Endometrial microvascular endothelial cells (primary cell): ENCODE data around the gene USP9X. TPM values are rescaled to one million over a fixed set of nuclear protein-coding genes. Genes with fewer than 3 reads are reported as not detected.
"Not testable (repeated sequence)": the region's sequence is repeated elsewhere in the genome, so short reads cannot be mapped to it uniquely, and the experiment has no call there.

Experiments
- in situ Hi-C: cut with HindIII; loops from 2 replicates; pipeline ENCODE4 v1.10.0; 2017; ENCODE audit warnings: low sequenced_read_pairs, low pct_unique_long_range_greater_than_20kb; ENCODE audit errors: inconsistent ontology term
- total RNA-seq: library from RNA; depleted of rRNA; stranded (reverse); fragments of >200 nt; gene quantifications from one replicate; pipeline ENCODE4 v1.2.3, GENCODE V29; 2015; ENCODE audit errors: inconsistent ontology term

The USP9X gene, protein sequence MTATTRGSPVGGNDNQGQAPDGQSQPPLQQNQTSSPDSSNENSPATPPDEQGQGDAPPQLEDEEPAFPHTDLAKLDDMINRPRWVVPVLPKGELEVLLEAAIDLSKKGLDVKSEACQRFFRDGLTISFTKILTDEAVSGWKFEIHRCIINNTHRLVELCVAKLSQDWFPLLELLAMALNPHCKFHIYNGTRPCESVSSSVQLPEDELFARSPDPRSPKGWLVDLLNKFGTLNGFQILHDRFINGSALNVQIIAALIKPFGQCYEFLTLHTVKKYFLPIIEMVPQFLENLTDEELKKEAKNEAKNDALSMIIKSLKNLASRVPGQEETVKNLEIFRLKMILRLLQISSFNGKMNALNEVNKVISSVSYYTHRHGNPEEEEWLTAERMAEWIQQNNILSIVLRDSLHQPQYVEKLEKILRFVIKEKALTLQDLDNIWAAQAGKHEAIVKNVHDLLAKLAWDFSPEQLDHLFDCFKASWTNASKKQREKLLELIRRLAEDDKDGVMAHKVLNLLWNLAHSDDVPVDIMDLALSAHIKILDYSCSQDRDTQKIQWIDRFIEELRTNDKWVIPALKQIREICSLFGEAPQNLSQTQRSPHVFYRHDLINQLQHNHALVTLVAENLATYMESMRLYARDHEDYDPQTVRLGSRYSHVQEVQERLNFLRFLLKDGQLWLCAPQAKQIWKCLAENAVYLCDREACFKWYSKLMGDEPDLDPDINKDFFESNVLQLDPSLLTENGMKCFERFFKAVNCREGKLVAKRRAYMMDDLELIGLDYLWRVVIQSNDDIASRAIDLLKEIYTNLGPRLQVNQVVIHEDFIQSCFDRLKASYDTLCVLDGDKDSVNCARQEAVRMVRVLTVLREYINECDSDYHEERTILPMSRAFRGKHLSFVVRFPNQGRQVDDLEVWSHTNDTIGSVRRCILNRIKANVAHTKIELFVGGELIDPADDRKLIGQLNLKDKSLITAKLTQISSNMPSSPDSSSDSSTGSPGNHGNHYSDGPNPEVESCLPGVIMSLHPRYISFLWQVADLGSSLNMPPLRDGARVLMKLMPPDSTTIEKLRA (N-terminal part only)
- 56.0 TPM for total RNA-seq

DNA sequence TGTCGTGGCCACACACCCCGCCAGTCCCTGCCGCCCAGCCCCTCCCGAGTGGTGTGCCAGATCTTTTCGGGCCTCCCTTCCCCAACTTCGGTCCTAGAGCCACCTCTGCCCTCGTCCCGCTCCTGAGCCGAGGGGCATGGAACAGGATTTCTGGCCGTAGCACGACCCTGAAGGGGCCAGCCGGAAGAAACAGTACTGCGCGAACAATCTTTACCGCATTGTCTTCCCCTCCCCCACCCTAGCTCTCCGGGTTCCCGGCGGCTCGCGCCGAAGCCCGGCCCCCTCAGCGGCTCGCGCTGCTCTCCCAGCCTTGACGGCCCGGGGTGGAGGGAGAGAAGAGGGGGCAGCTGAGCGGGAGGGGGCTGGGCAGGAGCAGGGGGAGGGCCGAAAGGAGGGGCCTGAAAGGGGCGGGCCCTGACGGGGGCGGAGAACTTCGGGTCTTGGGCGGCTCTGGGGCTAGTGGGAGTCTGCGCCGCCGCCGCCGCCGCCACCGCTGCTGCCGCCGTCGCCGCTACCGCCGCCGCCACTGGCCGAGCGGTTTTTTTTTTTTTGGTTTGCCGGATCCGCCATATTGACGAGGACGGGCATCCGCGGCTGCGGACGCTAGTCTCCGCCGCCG is at the start of gene USP9X:
Gene USP9X, plus strand, starts transcription at position 553 of the 619 bp plus-strand sequence. CDS start 38,184 bp downstream, outside the sequence.
- in situ Hi-C loops = no loop called here

DNA sequence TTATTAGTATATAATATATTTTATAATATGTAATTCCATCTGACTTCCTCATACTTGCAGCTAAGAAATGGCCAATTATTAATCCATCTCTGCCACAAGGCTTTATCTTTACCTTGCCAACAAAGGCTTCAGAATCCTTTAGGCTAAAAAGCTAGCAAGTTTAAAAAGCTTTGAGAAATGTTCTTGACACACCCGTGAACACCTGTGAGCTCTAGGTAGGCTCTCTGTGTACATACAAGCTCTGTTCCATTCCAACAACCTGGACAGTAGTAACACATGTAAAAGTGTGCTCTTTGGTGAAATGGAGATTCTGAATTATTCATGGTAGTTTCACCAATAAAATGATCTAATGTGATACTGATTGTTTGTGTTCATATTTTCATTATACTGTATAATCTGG is 49.7 kb upstream of the USP9X start:
- in situ Hi-C loops = no loop called here

DNA sequence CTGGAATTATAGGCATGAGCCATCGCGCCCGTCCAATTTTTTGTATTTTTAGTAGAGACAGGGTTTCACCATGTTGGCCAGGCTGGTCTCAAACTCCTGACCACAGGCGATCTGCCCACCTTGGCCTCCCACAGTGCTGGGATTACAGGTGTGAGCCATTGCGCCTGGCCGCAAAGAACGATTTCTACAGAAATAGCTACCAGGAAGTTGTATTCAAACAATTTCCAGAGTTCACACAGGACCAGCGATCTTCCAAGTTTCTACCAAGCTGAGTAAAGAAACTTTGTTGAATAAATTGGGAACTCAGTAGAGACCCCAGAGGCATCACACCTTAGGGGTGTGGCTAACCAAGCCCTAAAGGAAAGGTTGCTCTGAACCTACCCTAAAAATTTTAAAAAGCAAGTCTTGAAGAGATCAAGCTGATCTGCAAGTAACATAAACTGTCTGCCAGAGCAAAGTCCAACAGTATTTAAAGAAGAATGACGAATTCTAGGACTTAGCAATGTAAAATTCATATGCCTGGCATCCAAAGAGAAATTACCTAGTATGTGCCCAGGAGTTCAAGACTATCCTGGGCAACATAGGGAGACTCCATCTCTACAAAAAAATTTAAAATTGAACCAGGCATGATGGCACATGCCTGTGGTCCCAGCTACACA is 48.4 kb upstream of the USP9X start:
- in situ Hi-C loops = no loop called here

DNA sequence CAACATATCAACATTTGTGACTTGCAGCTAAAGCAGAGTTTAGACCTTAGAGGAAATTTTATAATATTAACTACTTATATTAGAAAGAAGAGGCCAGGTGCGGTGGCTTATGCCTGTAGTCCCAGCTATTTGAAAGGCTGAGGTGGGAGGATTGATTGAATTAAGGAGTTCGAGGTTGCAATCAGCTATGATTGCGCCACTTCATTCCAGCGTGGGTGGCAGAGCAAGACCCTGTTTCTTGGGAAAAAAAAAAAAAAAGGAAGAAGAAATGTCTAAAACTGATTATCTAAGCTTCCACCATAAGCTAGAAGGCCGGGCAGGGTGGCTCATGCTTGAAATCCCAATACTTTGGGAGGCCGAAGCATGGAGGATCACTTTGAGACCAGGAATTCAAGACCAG is 42.0 kb upstream of the USP9X start:
- in situ Hi-C loops = no loop called here

DNA sequence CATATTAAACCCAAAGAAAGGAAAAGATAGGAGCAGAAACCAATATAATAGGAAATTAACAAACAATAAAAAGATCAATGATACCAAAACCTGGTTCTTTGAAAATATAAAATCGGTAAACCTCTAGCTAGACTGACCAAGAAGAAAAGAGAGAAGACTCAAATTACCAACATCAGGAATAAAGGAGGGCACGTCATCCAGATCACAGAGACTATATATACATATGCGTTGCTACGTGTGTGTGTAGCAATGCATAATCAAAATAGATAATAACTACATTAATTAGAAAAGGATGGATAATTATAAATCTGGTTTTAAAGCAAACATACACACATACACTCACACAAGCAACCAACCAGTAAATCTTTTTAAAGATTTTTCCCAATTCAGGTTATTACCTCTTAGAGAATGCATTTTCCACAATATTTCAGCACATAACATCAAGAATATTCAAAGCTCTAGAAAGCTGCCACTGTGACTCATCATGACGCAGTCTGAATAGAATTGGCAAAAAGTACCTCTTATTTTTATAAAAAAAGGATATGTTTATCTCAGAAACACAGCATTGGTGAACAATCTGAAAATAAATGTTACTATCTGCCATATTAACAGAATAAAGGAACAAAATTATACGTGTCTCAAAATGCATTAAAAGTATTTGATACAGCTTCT is 41.4 kb upstream of the USP9X start:
- in situ Hi-C loops = no loop called here

DNA sequence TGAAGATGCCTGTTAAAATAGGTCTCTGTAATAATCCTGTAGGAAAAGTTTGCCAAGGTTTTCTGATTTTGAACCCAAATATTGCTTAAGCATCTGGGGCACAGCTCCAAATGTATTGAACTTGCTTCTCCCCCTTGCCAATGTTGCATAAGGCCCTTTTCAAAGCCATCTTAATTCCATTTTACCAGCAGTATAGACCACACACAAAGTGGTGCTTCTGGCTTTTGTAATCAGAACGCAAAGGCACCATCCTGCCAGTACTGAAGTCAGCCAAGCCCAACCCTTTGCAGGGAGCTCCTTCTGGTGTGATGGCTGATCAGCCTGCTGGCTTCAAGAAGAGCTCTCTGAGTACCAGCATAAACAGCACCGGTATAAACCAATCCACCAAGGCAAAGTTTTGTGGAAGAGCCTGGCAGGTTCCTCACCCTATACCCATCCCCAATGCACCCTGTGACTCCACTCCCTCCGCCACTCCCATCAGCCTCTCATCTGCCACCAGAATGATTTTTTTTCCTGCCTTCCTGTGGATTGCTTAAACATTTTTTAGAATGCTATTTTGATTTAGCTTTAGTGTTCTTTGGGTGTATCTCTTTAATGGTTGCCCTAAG is 39.2 kb upstream of the USP9X start:
- in situ Hi-C loops = no loop called here

- in situ Hi-C loops = no loop called here
Measured at GRCh38 chrX:41047878-41048534, 37.2 kb upstream of the USP9X start.

GRCh38 chrX:41050359-41050758 is 34.9 kb upstream of the USP9X start:
- in situ Hi-C loops = no loop called here

DNA sequence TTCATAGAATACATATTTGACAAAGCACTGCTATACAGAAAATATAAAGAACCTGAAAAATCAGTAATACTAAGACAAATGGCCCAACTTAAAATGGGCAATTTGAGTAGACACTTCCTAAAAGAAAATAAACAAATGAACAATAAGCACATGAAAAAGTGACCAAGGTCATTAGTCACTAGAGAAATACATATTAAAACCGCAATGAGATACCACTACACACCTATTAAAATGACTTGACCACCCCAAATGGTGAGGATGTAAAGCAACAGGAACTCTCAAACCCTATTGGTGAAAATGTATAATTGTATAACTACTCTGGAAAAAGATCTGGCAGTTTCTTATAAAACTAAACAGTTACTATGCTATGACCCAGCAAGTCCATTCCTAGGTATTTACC is 34.0 kb upstream of the USP9X start:
- in situ Hi-C loops = no loop called here

DNA sequence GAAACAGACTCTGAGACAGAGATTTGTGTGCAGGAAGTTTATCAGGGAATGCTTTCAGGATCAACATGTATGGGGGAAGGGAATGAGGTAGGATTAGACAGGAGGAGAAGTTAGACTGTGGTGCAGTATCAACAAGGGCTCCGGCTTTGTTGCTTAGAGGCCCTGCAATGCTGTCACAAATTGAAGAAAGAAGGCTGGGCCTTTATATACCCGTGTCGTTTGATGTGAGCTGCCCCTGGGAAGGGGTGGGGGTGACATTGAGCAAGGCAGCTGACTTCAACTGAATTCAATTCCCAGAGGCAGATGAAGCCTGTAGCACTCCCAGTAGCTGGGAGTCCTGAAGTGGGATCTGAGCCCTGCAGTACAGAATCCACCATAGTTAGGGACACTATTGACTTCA is 29.5 kb upstream of the USP9X start:
- in situ Hi-C loops = no loop called here

DNA sequence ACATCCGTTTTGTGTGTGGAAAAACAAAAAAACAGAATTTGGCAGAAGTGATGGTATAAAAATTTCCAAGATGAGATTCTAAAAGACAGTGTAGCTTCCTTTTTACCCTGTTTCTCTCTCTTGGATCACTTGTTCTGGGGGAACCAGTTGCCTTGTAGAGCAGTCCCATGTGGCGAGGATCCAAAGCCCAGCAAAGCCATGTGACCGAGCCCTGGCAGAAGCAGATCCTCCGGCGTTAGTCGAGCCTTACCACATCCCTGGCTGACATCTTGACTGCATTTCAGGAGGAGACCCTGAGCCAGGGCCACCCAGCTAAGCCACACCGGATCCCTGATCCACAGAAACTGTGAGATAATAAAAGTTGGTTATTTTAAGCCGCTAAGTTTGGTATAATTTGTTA is 22.0 kb upstream of the USP9X start:
- in situ Hi-C loops = not testable (repeated sequence)

DNA sequence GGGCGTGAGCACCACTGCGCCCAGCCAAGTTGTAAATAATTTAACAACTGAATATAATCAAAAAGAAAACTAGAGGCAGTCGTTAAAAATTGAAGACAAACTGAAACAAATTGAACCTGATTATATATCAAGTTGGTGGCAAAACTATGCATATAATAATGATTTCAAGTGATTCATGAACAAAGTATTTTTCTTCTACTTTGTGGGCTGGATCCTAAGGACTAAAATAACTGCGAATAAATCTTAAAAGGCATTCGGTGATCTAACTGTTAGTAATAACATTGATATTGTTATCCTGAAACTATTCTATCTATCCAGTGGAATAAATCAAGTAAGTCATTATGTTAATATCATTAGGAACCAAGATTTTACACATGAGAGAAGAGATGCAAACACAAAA is 21.2 kb upstream of the USP9X start:
- in situ Hi-C loops = no loop called here

- in situ Hi-C loops = no loop called here
Measured at GRCh38 chrX:41066391-41066790, 18.9 kb upstream of the USP9X start.

DNA sequence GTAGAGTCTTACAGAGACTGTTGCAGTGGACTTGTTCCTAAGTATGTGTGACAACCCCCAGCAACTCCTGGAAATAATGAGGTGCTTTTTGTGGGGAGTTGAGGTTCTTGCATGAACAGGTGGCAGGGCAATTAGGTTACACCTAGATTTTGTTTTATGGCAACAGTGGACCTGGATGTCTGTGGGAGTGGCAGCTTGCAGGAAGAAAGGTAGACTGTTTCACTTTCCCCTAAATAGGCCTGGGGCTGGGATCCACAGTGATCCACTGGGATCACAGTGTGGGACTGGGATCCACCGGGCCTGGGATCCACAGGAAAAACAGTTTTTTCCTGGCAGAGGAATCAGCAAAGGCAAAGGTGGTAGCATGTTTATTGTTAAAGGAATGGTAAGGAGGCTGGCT is 18.3 kb upstream of the USP9X start:
- in situ Hi-C loops = no loop called here

DNA sequence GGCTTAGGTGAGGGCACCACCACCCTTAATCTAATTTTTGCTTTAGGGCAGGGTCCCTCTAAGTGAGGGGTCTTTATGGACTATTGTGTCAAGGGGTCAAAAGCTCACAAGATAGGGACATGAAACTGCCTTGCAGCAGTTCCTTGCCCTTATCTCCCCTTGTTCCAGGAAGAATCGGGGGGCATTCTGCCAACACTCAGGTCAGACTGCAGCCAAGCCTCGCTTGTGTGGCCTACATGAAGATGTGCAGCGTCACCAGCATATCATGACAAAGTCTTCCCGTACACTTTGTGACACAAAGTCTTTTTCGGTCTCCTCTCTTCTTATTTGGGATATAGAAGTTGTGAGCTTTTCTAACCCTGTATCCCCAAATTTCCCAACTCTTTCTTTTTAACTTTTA is 17.5 kb upstream of the USP9X start:
- in situ Hi-C loops = no loop called here

DNA sequence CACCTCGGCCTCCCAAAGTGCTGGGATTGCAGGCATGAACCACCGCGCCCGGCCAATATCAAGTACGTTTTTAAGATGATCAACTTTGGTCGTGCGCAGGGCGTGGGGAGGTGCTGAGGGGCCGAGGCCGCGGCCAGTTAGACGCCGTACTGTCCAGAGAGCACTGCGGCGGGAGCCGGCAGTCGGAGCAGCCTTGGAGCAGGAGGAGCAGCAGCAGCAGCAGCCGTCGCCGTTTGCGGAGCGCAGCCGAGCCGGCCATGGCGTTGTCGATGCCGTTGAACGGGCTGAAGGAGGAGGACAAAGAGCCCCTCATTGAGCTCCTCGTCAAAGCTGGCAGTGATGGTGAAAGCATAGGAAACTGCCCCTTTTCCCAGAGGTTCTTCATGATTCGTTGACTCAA is 8.5 kb upstream of the USP9X start:
- in situ Hi-C loops = no loop called here

GRCh38 chrX:41081821-41082220 is 3.4 kb upstream of the USP9X start:
- in situ Hi-C loops = no loop called here
